H9 (cell line): ENCODE measurements around the gene RNF26. TPM values are rescaled to one million over a fixed set of nuclear protein-coding genes. Genes with fewer than 3 reads are reported as not detected.

Experiments used
- DNase-seq: peaks from one replicate; pipeline ENCODE4 v3.0.0-alpha.2; 2017
- H2AFZ ChIP-seq: one replicate; pipeline ENCODE4 v1.6.1; 2013; ENCODE audit warnings: mild to moderate bottlenecking, low read length, control low read depth, moderate library complexity
- H2AK5ac ChIP-seq: 2 replicates; pipeline ENCODE4 v1.6.1; 2013; ENCODE audit warnings: low read length, control low read depth, mixed read lengths; ENCODE audit not compliant: insufficient read length
- H2BK120ac ChIP-seq: one replicate; pipeline ENCODE4 v1.6.1; 2013; ENCODE audit warnings: low read depth, mild to moderate bottlenecking, low read length, control low read depth, inconsistent platforms; ENCODE audit not compliant: poor library complexity, severe bottlenecking
- H2BK12ac ChIP-seq: 2 replicates; pipeline ENCODE4 v1.6.1; 2013; ENCODE audit warnings: low read length, control low read depth, mixed read lengths, low read depth; ENCODE audit not compliant: insufficient read length
- H2BK15ac ChIP-seq: 2 replicates; pipeline ENCODE4 v1.6.1; 2013; ENCODE audit warnings: low read depth, low read length, control low read depth
- H2BK20ac ChIP-seq: one replicate; pipeline ENCODE4 v1.6.1; 2013; ENCODE audit warnings: low read depth, mild to moderate bottlenecking, low read length, control low read depth, inconsistent platforms; ENCODE audit not compliant: poor library complexity, severe bottlenecking
- H2BK5ac ChIP-seq: 2 replicates; pipeline ENCODE4 v1.6.1; 2013; ENCODE audit warnings: low read length, control low read depth, mixed read lengths; ENCODE audit not compliant: insufficient read length
- H3K14ac ChIP-seq: 2 replicates; pipeline ENCODE4 v1.6.1; 2013; ENCODE audit warnings: low read length, control low read depth; ENCODE audit not compliant: insufficient read depth
- H3K18ac ChIP-seq: 2 replicates; pipeline ENCODE4 v1.6.1; 2013; ENCODE audit warnings: low read depth, mild to moderate bottlenecking, mixed read lengths, low read length, control low read depth; ENCODE audit not compliant: insufficient read length
- H3K23ac ChIP-seq: 2 replicates; pipeline ENCODE4 v1.6.1; 2013; ENCODE audit warnings: low read length, control low read depth, mixed read lengths, low read depth; ENCODE audit not compliant: insufficient read length
- H3K23me2 ChIP-seq: 2 replicates; pipeline ENCODE4 v1.6.1; 2013; ENCODE audit warnings: low read depth, mild to moderate bottlenecking, mixed read lengths, low read length, control low read depth; ENCODE audit not compliant: insufficient read length, poor library complexity, severe bottlenecking
- H3K27ac ChIP-seq: 2 replicates; pipeline ENCODE4 v1.5.1; 2013; ENCODE audit warnings: low read length, control low read depth, mixed read lengths, low read depth; ENCODE audit not compliant: insufficient read length
- H3K27me3 ChIP-seq: 2 replicates; pipeline ENCODE4 v1.6.1; 2013; ENCODE audit warnings: low read length, control low read depth, inconsistent platforms; ENCODE audit not compliant: insufficient read depth
- H3K4ac ChIP-seq: 2 replicates; pipeline ENCODE4 v1.6.1; 2013; ENCODE audit warnings: low read depth, mild to moderate bottlenecking, control low read depth, inconsistent platforms, low read length, moderate library complexity
- H3K4me1 ChIP-seq: 2 replicates; pipeline ENCODE4 v1.6.1; 2013; ENCODE audit warnings: low read length, control low read depth, inconsistent platforms; ENCODE audit not compliant: insufficient read depth
- H3K4me2 ChIP-seq: 2 replicates; pipeline ENCODE4 v1.6.1; 2013; ENCODE audit warnings: low read length, control low read depth, mixed read lengths; ENCODE audit not compliant: insufficient read length, insufficient read depth
- H3K56ac ChIP-seq: 2 replicates; pipeline ENCODE4 v1.6.1; 2013; ENCODE audit warnings: low read depth, mild to moderate bottlenecking, mixed read lengths, low read length, control low read depth; ENCODE audit not compliant: insufficient read length
- H3K79me1 ChIP-seq: 2 replicates; pipeline ENCODE4 v1.6.1; 2013; ENCODE audit warnings: low read depth, mild to moderate bottlenecking, moderate library complexity, low read length, control low read depth, inconsistent platforms; ENCODE audit not compliant: insufficient read depth, poor library complexity, severe bottlenecking
- H3K79me2 ChIP-seq: 2 replicates; pipeline ENCODE4 v1.6.1; 2013; ENCODE audit warnings: low read length, control low read depth, inconsistent platforms; ENCODE audit not compliant: insufficient read depth
- H3K9ac ChIP-seq: 2 replicates; pipeline ENCODE4 v1.6.1; 2013; ENCODE audit warnings: low read length, control low read depth, mixed read lengths; ENCODE audit not compliant: insufficient read length; ENCODE audit errors: extremely low read depth
- H3K9me3 ChIP-seq: one replicate; pipeline ENCODE4 v1.6.1; 2013; ENCODE audit warnings: low read depth, low read length, inconsistent platforms; ENCODE audit not compliant: control insufficient read depth
- H3T11ph ChIP-seq: one replicate; pipeline ENCODE4 v1.6.1; 2013; ENCODE audit warnings: mild to moderate bottlenecking, low read length, control low read depth, inconsistent platforms
- H4K20me1 ChIP-seq: one replicate; pipeline ENCODE4 v1.6.1; 2013; ENCODE audit not compliant: control insufficient read depth, insufficient read length, insufficient read depth
- H4K5ac ChIP-seq: 2 replicates; pipeline ENCODE4 v1.6.1; 2013; ENCODE audit warnings: low read depth, mild to moderate bottlenecking, mixed read lengths, low read length, control low read depth; ENCODE audit not compliant: insufficient read length
- H4K8ac ChIP-seq: replicated peaks from 2 replicates; pipeline ENCODE4 v1.6.1; 2013; ENCODE audit warnings: low read length, control low read depth, mixed read lengths, low read depth; ENCODE audit not compliant: insufficient read length
- H4K91ac ChIP-seq: 2 replicates; pipeline ENCODE4 v1.6.1; 2013; ENCODE audit warnings: low read depth, mild to moderate bottlenecking, moderate library complexity, mixed read lengths, low read length, control low read depth; ENCODE audit not compliant: insufficient read length
- H3K27ac Mint-ChIP-seq, 3 experiments: 2 replicates in 2 of 3; 3 replicates in 1 of 3; pipeline ENCODE4 v1.8.0; 2020 to 2021; ENCODE audit warnings: mixed read lengths in 3 of 3, mild to moderate bottlenecking in 1 of 3, moderate library complexity in 1 of 3
- H3K27me3 Mint-ChIP-seq: 2 replicates; pipeline ENCODE4 v1.8.0; 2021; ENCODE audit warnings: low read depth, mild to moderate bottlenecking, moderate library complexity, mixed read lengths
- H3K36me3 Mint-ChIP-seq, 3 experiments: 2 replicates in 2 of 3; 3 replicates in 1 of 3; pipeline ENCODE4 v1.8.0; 2020 to 2021; ENCODE audit warnings: low read depth in 3 of 3, mixed read lengths in 3 of 3; ENCODE audit not compliant: insufficient read depth in 1 of 3
- H3K4me1 Mint-ChIP-seq, 2 experiments: 2 replicates each; pipeline ENCODE4 v1.8.0; 2020; ENCODE audit warnings: mixed read lengths in 2 of 2
- H3K4me3 Mint-ChIP-seq, 2 experiments: 2 replicates in 1 of 2; 3 replicates in 1 of 2; pipeline ENCODE4 v1.8.0; 2020 to 2021; ENCODE audit warnings: mild to moderate bottlenecking in 2 of 2, mixed read lengths in 2 of 2, moderate library complexity in 1 of 2
- H3K9me3 Mint-ChIP-seq, 2 experiments: 2 replicates in 1 of 2; 3 replicates in 1 of 2; pipeline ENCODE4 v1.8.0; 2020; ENCODE audit warnings: mild to moderate bottlenecking in 2 of 2, mixed read lengths in 2 of 2, moderate library complexity in 1 of 2
- CTCF ChIP-seq: fragments of 200-600 bp; sonication (generic); conservative IDR thresholded peaks from 3 replicates; pipeline ENCODE4 v1.8.0; 2021; ENCODE audit warnings: antibody characterized with exemption, mild to moderate bottlenecking
- WGBS: extraction: QIAGEN DNeasy Blood & Tissue Kit; methylation state at CpG from one replicate; pipeline ENCODE4 v1.1.7; 2013; ENCODE audit warnings: missing lambda C conversion rate, low lambda C conversion rate, mixed read lengths; ENCODE audit not compliant: insufficient read length; ENCODE audit errors: extremely low coverage; 5-methylcytosine and 5-hydroxymethylcytosine counted together
- total RNA-seq: library from RNA; stranded (reverse); gene quantifications from 2 replicates; pipeline ENCODE4 v1.2.1, GENCODE V29; 2021

The RNF26 gene
- total RNA-seq, 1 experiment from 2014 or later, result 57.6 TPM

GRCh38 chr11:119305556-119306372 is 28.6 kb upstream of the RNF26 start:
- Histone ChIP-seq H3K79me2 (no peaks in the 10 kb centered on the region), H3K18ac (no peak overlapping the region), H2BK12ac (no peak overlapping the region), H2AK5ac (no peak overlapping the region), H3T11ph (no peak overlapping the region), H3K9me3 (no peaks in the 10 kb centered on the region), H3K4ac (no peak overlapping the region), H4K5ac (no peak overlapping the region), H3K79me1 (no peaks in the 10 kb centered on the region), H3K23me2 (no peaks in the 10 kb centered on the region), H3K23ac (no peak overlapping the region), H3K27ac (no peak overlapping the region), H2BK5ac (no peak overlapping the region), H2BK20ac (no peak overlapping the region), H3K56ac (no peak overlapping the region), H3K4me2 (no peak overlapping the region), H2BK15ac (no peak overlapping the region), H3K4me1 (no peaks in the 10 kb centered on the region), H3K9ac (no peak overlapping the region), H2AFZ (no peak overlapping the region), H3K27me3 (no peaks in the 10 kb centered on the region), H3K14ac (no peak overlapping the region), H2BK120ac (no peak overlapping the region), H4K91ac (no peak overlapping the region), H4K20me1 (no peaks in the 10 kb centered on the region), H4K8ac (no peak overlapping the region)
- peaks cover 8 to 67% (median 51%) of the 10 kb centered on the region in 3 experiments; a peak in 6 of 7 replicates for H3K36me3 Mint-ChIP-seq
- peak overlapping the region in 2 of 3 experiments; percentile 47 to 86; a peak in 3 of 7 replicates for H3K27ac Mint-ChIP-seq
- TF ChIP-seq CTCF, result no peak
- no peak overlapping the region; a peak in 1 of 5 replicates for H3K4me3 Mint-ChIP-seq
- no peaks in the 10 kb centered on the region for H3K27me3 Mint-ChIP-seq
- no CpG with 5 or more reads among the region's 7 CpGs for WGBS
- no peaks in the 10 kb centered on the region for H3K9me3 Mint-ChIP-seq
- no peak for DNase-seq
- H3K4me1 Mint-ChIP-seq, result peaks cover 10 to 18% of the 10 kb centered on the region in 2 experiments; a peak in 3 of 4 replicates
